T-helper 2 cell (primary cell): ENCODE measurements around the gene RAB39A.
"Not testable (repeated sequence)": the region's sequence is repeated elsewhere in the genome, so short reads cannot be mapped to it uniquely, and the experiment has no call there.

Experiments used
- DNase-seq, 5 experiments: peaks; one replicate each; pipeline versions ENCODE4 v3.0.0 to v3.0.0-alpha.2; 2012 to 2022
- total RNA-seq, 2 donors: gene quantifications; one replicate each; lab custom pipeline; 2026; lab: John Stamatoyannopoulos, UW

The RAB39A gene, protein sequence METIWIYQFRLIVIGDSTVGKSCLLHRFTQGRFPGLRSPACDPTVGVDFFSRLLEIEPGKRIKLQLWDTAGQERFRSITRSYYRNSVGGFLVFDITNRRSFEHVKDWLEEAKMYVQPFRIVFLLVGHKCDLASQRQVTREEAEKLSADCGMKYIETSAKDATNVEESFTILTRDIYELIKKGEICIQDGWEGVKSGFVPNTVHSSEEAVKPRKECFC
- total RNA-seq, result 0 reads per million in 2 donors

GRCh38 chr11:107928046-107928766, at the start of gene RAB39A:
Gene RAB39A, plus strand, starts transcription at chr11:107928448. Its CDS starts 121 bp downstream, at chr11:107928569.
- peak; percentile 24 to 90 (median 40) for DNase-seq

DNA sequence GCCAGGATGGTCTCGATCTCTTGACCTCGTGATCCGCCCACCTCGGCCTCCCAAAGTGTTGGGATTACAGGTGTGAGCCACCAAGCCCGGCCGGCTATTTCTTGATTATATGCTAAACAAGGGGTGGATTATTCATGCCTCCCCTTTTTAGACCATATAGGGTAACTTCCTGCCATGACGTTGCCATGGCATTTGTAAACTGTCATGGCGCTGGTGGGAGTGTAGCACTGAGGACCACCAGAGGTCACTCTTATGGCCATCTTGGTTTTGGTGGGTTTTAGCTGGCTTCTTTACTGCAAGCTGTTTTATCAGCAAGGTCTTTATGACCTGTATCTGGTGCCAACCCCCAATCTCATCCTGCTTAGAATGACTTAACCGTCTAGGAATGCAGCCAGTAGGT, 46.8 kb upstream of the RAB39A start:
- not testable (repeated sequence) for DNase-seq

DNA sequence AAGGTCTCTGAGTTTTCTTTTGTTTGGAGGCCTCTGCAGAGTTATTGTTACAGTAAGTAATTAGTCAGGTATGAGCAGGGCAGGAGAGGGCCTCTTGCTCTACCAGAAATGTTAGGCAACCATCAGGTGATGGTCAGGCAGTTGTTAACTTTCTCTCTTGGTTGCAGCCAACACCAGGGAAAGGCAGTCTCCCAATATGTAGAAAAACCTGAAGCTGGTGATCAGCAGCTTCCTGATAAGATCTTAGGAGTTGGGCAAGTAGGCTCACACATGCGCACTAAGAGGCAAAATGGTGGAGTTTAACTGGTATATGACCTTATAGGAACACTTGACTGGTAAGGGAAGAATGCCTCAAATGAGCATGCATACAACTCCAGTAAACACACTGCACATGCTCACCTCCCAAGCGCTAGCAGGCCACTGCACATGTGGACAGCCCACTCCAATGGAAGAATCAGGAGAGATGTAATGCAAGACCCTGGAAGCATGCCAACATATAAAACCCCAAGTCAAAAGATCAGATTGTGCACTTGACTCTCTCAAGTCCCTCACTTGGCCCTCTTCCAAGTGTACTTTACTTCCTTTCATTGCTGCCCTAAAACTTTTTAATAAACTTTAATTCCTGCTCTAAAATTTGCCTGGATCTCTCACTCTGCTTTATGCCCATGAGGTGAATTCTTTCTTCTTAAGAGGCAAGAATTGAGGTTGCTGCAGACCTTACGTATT, 46.0 kb upstream of the RAB39A start:
- no peak for DNase-seq

GRCh38 chr11:107898270-107898669, 30.0 kb upstream of the RAB39A start:
- DNase-seq, result peak in 1 of 5 experiments; percentile 37

DNA sequence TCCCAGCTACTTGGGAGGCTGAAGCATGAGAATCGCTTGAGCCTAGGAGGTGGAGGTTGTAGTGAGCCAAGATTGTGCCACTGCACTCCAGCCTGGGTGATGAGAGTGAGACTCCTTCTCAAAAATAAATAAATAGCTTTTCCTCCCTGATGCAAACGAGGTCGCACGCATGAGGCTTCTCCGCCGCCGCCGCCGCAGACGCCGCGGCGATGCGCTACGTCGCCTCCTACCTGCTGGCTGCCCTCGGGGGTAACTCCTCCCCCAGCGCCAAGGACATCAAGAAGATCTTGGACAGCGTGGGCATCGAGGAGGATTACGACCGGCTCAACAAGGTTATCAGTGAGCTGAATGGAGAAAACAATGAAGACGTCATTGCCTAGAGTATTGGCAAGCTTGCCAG, 20.0 kb upstream of the RAB39A start:
- no peak for DNase-seq

- not testable (repeated sequence) for DNase-seq
These were observed 15.8 kb upstream of the RAB39A start for GRCh38 chr11:107912415-107912814.

DNA sequence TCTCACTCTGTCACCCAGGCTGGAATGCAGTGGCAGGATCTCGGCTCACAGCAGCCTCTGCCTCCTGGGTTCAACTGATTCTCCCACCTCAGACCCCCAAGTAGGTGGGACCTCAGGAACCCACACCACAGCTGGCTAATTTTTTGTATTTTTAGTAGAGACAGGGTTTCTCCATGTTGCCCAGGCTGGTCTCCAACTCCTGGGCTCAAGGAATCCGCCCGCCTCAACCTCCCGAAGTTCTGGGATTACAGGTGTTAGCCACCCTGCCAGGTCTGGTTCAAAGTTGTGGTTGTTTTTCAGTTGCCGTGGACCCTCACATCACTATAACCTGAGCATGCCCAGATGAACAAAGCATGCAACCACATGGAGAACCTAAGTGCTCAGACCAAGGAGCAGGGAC, 13.0 kb upstream of the RAB39A start:
- no peak for DNase-seq

DNA sequence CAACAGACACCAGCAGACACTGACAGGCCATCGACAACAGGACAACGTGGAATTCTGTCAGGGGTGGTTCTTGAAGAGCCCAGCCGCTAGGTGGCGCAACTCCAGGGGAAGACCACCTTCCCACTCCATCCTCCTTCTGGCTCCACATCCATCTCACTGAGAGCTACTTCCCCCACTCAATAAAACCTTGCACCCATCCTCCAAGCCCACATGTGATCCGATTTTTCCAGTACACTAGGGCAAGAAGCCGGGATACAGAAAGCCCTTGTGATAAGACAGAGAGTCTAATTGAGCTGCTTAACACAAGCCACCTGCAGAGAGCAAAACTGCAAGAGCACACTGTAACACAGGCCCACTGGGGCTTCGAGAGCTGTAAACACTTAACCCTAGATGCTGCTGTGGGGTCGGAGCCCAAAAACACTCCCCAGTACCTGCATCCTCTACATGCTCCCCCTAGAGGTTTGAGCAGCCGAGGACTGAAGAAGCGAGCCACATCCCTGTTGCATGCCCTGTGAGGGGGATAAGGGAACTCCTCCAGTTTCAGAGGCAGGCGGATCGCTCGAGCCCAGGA, 11.5 kb upstream of the RAB39A start:
- peak in 3 of 5 experiments; percentile 8 to 11 (median 10) for DNase-seq

GRCh38 chr11:107921997-107922396, 6.3 kb upstream of the RAB39A start:
- DNase-seq, result no peak

- DNase-seq, result not testable (repeated sequence)
These were observed 4.7 kb upstream of the RAB39A start for GRCh38 chr11:107923519-107923918.

DNA sequence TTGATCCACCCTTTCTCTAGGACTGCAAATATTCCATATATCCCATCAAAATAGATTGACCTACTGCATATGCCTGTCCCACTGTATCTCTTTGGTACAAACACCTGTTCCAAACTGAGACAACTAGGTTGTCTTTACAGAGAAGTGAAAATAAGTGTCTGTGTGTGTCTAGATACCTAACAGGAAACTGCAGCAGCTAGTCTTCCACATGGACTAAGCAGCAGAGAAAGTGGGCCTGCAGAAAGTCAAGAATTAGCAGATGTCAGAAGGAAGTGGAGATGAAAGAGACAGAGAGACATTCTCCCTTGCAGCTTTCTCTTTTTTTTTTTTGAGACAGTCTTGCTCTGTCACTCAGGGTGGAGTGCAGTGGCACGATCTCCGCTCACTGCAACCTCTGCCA, 3.9 kb upstream of the RAB39A start:
- no peak for DNase-seq

DNA sequence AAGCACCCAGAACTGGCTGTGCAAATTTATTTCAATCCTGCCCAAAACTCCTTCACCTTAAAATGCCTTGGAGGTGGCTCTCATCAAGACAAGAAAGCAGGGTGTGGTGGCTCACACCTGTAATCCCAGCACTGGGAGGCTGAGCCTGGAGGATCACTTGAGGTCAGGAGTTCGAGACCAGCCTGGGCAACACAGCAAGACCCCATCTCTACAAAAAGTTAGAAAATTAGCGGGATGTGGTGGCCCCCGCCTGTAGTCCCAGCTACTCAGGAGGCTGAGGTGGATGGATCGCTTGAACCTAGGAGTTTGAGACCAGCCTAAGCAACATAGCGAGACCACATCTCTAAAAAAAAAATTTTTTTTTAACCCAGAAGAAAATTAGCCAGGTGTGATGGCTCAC, 689 bp upstream of the RAB39A start:
- no peak for DNase-seq

- DNase-seq, result no peak
These were observed 689 bp downstream of the RAB39A start for GRCh38 chr11:107928767-107929507.

- DNase-seq, result no peak
These were observed 1.5 kb downstream of the RAB39A start for GRCh38 chr11:107929611-107930200.

DNA sequence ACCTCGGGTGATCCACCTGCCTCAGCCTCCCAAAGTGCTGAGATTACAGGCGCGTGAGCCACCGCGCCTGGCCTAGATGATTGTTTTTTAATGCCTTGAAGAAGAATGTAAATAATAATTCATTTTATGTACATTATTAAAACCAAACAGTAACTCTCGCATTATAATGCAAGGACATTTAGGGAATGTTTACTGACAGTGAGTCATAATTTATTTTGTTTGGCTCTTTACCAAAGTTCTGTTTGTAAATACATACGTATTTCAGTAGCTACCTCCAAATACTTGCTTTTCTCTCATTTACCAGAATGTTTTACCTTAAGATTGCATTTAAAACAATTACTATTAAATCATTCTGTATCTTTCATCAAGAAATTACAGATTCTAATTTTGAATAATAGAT, 3.0 kb downstream of the RAB39A start:
- DNase-seq, result no peak

DNA sequence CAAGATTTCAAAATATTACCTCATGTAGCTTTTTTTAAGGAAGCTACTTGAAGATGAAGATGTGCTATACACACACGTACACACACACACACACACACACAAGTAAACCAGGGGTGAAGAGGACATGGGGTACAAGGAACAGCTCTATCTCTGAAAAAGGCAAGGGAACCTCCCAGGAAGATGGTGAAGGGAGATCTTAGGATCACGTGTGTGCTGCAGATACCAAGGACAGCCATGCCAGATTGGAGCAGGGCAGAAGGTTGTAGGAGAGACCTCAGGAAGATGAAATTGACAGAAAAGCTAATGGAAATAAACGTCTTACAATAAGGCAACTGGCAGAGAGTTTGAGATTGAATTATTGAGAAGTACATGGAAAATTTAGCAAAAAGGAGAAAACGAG, 19.7 kb downstream of the RAB39A start:
- no peak for DNase-seq

DNA sequence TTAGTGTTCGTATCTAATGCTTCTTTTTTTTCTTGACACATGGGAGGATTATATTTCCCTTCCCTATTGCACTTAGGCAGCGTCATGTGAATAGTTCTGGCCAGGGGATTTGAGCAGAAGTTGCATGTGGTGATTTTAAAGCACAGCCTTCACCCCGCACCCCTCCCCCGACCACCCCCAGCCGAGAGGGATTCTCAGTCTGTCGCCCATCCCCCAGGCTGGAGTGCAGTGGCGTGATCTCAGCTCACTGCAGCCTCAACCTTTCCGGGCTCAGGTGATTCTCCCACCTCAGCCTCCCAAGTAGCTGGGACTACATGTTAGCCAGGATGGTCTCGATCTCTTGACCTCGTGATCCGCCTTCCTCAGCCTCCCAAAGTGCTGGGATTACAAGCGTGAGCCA, 20.1 kb downstream of the RAB39A start:
- not testable (repeated sequence) for DNase-seq

DNA sequence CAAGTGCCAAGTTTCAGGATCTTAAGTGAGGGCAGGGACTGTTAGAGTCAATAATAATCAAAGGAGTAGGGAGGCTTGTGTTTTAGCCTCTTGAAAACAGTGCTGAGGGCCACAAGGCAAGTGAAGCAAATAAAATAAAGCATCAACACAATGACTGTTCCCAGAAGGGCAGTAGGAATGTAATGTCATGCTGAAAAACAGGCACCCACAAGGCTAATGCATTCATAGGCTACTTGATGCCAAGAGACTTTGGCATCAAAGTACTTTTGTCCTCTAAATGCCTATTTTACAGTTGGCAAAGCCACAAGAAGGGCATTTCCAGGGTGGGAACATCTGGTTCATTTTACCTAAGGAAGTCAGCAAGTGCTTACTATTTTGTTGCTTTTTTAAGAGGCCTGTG, 22.9 kb downstream of the RAB39A start:
- no peak for DNase-seq

DNA sequence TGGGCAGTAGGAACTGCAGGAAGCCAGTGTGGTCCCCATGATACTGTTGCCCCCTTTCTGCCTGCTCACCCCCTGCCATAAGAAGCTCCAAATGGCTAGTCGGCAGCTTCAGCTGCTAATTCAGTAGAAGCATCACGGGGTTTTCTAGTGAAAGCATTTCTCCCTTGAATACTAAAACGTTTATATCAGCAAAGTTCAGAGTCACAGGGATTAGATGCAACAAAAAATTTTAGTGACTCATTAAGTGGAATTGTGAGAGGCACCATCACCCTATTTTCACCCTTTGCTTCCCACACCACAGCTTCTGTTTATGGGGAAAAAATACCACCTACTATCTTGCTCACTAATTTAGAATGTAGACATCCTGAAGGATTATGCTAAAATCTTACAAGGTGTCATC, 25.2 kb downstream of the RAB39A start:
- no peak for DNase-seq

DNA sequence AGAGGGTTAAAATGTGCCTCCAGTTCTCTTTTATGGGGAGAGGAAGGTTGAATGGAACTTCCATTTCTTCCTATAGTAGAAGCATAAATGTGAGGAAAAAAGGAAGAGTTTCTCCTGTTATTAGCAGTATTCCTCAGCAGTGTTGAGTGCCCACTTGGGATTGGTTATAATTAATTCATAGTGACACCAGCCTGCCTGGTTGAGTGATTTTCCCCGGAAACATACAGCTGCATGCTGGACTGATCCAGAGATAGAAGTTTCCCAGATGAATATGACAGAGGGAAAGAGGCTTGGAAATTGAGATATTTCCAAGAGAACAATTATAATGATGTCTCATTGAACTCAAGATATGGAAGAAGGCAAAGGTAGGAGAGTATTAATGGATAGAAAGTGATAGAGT, 28.3 kb downstream of the RAB39A start:
- no peak for DNase-seq

- DNase-seq, result no peak
These were observed 28.9 kb downstream of the RAB39A start for GRCh38 chr11:107957109-107957588.

DNA sequence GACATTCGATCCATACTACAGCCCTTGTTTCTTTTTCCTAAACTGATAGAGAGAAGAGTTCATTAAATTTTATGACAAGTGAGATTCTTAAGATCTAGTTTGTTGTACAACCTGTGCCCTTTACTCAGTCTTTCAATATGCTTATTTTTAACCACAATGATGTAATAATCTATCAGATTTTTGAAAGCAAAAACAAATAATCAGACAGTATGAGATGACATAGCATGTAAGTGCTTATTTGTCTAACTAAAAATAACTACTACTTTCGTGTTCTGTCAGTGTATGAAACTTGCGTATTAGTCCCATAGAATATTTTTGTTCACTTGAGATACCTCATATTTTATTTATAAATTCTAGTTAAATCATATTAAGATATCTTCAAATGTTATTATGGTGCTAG, 33.2 kb downstream of the RAB39A start:
- DNase-seq, result no peak
